ENCODE measurements around the gene DOCK2. TPM values are rescaled to one million over a fixed set of nuclear protein-coding genes. Genes with fewer than 3 reads are reported as not detected.

The DOCK2 gene
- polyA plus RNA-seq, 2 of the 4 experiments (the other 2 are of a cell fraction), result 2.1 to 4.6 TPM

DNA sequence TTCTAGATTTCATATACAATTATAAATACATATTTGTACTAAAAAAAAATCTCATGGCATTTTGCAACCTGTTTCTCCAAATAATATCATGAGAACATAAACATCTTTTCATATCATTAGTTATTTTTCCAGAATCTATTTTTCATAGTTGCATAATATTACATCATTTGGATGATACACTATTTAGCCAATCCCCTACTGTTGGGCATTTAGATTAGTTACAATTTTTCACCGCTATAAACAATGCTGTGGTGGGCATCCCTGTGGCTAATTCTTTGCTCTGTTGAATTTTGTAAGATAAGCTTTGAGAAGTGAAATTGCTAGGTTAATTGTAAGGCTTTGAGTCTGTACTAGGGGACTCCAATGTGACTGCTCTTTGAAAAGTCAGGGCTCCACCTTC, 466.4 kb downstream of the DOCK2 start:
- 89% methylated on average over 1 of the region's 1 CpG for WGBS (ENCODE audit: missing lambda C conversion rate)

GRCh38 chr5:170104299-170104698, 467.2 kb downstream of the DOCK2 start:
- no peaks in the 10 kb centered on the region; the same call in 2 of the 3 replicates for H3K4me1 ChIP-seq
- WGBS (ENCODE audit: missing lambda C conversion rate), result 55% methylated on average over 6 of the region's 6 CpGs
- H3K4me2 ChIP-seq, result no peak overlapping the region
- ChIA-PET CTCF (interaction anchor here (0.9 to 33.1 kb wide), 3 partner anchors 9 to 80 kb away, joined by 3 to 691 read pairs (median 3); no protein-coding TSS in a partner anchor), POLR2A (no interaction called here)
- ATAC-seq (no peak), FAIRE-seq (no peak), DNase-seq (ENCODE audit: low read depth in 1 of 2, low spot score in 1 of 2) (no peak)
- H3K4me3 ChIP-seq, result no peak overlapping the region
- no peaks in the 10 kb centered on the region for H3K9me3 ChIP-seq
- TF ChIP-seq JUNB (IDR thresholded peaks at IDR 0.05), result no peak
- H3K27ac ChIP-seq, result peak overlapping the region in 1 of 2 experiments; percentile 43; a peak in 1 of 6 replicates

More for the DNA sequence above, 466.4 kb downstream of the DOCK2 start:
- no peak overlapping the region for H3K4me3 ChIP-seq
- TF ChIP-seq FOXS1 (CRISPR knock-in tag; IDR thresholded peaks at IDR 0.05), result no peak
- TF ChIP-seq FOSB (CRISPR knock-in tag; IDR thresholded peaks at IDR 0.05), result no peak
- no peak for TF ChIP-seq CHD4 (IDR thresholded peaks at IDR 0.05; ENCODE audit: borderline replicate concordance)
- no peak for TF ChIP-seq KDM1A (IDR thresholded peaks at IDR 0.05; ENCODE audit: low read depth)
- no peak for TF ChIP-seq TP53 (CRISPR knock-in tag; IDR thresholded peaks at IDR 0.05)
- TF ChIP-seq HOXB5 (CRISPR knock-in tag; IDR thresholded peaks at IDR 0.05), result no peak
- no peak for TF ChIP-seq CTCF (IDR thresholded peaks at IDR 0.05)
- TF ChIP-seq POLR2A (IDR thresholded peaks at IDR 0.05; ENCODE audit: low read length), result no peak
- TF ChIP-seq HEYL (CRISPR knock-in tag; IDR thresholded peaks at IDR 0.05), result no peak
- TF ChIP-seq PBX3 (IDR thresholded peaks at IDR 0.05), result no peak
- no peak for TF ChIP-seq JUN (IDR thresholded peaks at IDR 0.05)
- ChIA-PET CTCF (interaction anchor here (0.6 to 33.1 kb wide), 4 partner anchors 9 to 401 kb away, joined by 3 to 691 read pairs (median 33); no protein-coding TSS in a partner anchor), POLR2A (no interaction called here)
- H3K27ac ChIP-seq, result peak overlapping the region in 1 of 2 experiments; percentile 43; a peak in 1 of 6 replicates
- ATAC-seq, result no peak
- no peak overlapping the region for H3K4me2 ChIP-seq
- no peaks in the 10 kb centered on the region; the same call in 2 of the 3 replicates for H3K4me1 ChIP-seq
- DNase-seq (ENCODE audit: low read depth in 1 of 2, low spot score in 1 of 2), result no peak
- no peak for FAIRE-seq
- H3K9me3 ChIP-seq, result no peaks in the 10 kb centered on the region

DNA sequence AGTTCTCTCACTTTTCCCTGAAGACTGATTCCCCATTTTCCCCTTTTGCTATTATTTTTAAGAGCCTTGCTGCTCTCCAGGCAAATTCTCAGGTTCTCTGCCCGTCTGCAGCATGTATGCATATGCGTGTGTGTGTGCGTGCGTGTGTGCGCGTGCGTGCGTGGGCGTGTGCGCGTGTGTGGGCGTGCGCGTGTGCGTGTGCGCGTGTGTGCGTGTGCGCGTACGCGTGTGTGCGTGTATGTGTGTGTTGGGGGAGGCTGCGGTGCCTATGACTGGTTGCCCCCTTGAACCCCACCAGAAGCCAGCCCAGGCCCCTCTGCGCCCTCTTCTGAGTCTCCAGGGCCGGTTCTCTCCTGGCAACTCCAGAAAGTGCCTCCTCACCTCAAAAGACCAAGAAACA, 467.6 kb downstream of the DOCK2 start:
- Histone ChIP-seq H3K4me3 (no peak overlapping the region), H3K27ac (peak overlapping the region in 1 of 2 experiments; percentile 43; a peak in 1 of 6 replicates), H3K4me1 (no peaks in the 10 kb centered on the region; the same call in 2 of the 3 replicates), H3K9me3 (no peaks in the 10 kb centered on the region), H3K4me2 (no peak overlapping the region)
- no peak for TF ChIP-seq NFE2L2 (conservative IDR thresholded peaks at IDR 0.05; ENCODE audit: low read length)
- TF ChIP-seq RARB (CRISPR knock-in tag; IDR thresholded peaks at IDR 0.05), result no peak
- no peak for TF ChIP-seq JUNB (IDR thresholded peaks at IDR 0.05)
- no peak for TF ChIP-seq MAX (IDR thresholded peaks at IDR 0.05)
- TF ChIP-seq RAD21 (conservative IDR thresholded peaks at IDR 0.05 in 1 of 2, IDR thresholded peaks at IDR 0.05 in 1 of 2), result no peak
- TF ChIP-seq RCOR1 (IDR thresholded peaks at IDR 0.05; ENCODE audit: low read depth, low read length), result no peak
- TF ChIP-seq PHF8 (IDR thresholded peaks at IDR 0.05; ENCODE audit: borderline replicate concordance, low read depth), result no peak
- no peak for TF ChIP-seq CHD4 (IDR thresholded peaks at IDR 0.05; ENCODE audit: borderline replicate concordance)
- TF ChIP-seq MYC (IDR thresholded peaks at IDR 0.05; ENCODE audit: borderline replicate concordance, low read length), result no peak
- no peak for TF ChIP-seq KDM5A (IDR thresholded peaks at IDR 0.05)
- no peak for TF ChIP-seq ESRRA (IDR thresholded peaks at IDR 0.05; ENCODE audit: borderline replicate concordance, low read length)
- no peak for TF ChIP-seq TFCP2L1 (CRISPR knock-in tag; IDR thresholded peaks at IDR 0.05)
- TF ChIP-seq BCL3 (IDR thresholded peaks at IDR 0.05), result no peak
- no peak for TF ChIP-seq POLR2AphosphoS2 (conservative IDR thresholded peaks at IDR 0.05; ENCODE audit: low read length)
- TF ChIP-seq ZSCAN20 (CRISPR knock-in tag; IDR thresholded peaks at IDR 0.05), result no peak
- no peak for TF ChIP-seq POLR2A (IDR thresholded peaks at IDR 0.05; ENCODE audit: low read length)
- no peak for TF ChIP-seq ZC3H11A (IDR thresholded peaks at IDR 0.05)
- TF ChIP-seq NPAS2 (CRISPR knock-in tag; IDR thresholded peaks at IDR 0.05; ENCODE audit: borderline replicate concordance), result no peak
- no peak for TF ChIP-seq FOSB (CRISPR knock-in tag; IDR thresholded peaks at IDR 0.05)
- no peak for TF ChIP-seq MAFK (IDR thresholded peaks at IDR 0.05; ENCODE audit: partially characterized antibody)
- ATAC-seq (no peak), FAIRE-seq (no peak), DNase-seq (ENCODE audit: low read depth in 1 of 2, low spot score in 1 of 2) (no peak)
- ChIA-PET CTCF (interaction anchor here (0.9 to 33.1 kb wide), 3 partner anchors 8 to 80 kb away, joined by 3 to 691 read pairs (median 3); no protein-coding TSS in a partner anchor), POLR2A (no interaction called here)
- 69% methylated on average over 26 of the region's 26 CpGs for WGBS (ENCODE audit: missing lambda C conversion rate)

Measured in A549 (cell line).